Measurements from ENCODE around the gene IGHMBP2.

DNA sequence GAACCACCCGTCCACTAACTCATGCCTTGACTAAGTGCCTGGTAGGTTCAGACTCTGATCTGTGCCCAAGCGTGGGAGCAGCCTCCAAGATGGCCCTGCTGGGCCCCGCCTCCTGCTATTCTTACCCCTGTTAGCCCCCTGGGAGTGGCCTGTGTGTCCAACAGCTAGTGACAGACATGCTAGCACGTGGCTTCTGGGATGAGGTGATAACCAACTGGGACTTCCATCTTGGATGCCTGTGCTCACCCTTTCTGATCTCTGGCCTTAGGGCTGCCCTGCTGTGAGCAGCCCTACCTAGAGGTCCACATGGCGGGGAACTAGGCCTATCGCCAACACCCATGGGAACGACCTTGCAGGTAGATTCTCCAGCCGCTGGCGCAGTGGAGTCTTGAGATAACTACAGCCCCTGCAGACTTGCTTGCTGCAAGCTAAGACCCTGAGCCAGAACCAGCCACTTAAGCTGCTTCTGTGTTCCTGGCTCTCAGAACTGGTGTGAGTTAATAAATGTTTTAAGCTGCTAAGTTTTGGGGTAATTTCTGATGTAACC is 2.8 kb upstream of the IGHMBP2 start:
- TF ChIP-seq, protein P1, sequence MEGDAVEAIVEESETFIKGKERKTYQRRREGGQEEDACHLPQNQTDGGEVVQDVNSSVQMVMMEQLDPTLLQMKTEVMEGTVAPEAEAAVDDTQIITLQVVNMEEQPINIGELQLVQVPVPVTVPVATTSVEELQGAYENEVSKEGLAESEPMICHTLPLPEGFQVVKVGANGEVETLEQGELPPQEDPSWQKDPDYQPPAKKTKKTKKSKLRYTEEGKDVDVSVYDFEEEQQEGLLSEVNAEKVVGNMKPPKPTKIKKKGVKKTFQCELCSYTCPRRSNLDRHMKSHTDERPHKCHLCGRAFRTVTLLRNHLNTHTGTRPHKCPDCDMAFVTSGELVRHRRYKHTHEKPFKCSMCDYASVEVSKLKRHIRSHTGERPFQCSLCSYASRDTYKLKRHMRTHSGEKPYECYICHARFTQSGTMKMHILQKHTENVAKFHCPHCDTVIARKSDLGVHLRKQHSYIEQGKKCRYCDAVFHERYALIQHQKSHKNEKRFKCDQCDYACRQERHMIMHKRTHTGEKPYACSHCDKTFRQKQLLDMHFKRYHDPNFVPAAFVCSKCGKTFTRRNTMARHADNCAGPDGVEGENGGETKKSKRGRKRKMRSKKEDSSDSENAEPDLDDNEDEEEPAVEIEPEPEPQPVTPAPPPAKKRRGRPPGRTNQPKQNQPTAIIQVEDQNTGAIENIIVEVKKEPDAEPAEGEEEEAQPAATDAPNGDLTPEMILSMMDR (IDR thresholded peaks at IDR 0.05 in 2 of 3, conservative IDR thresholded peaks at IDR 0.05 in 1 of 3; ENCODE audit: borderline replicate concordance in 1 of 3, insufficient read depth in 1 of 3, low read depth in 2 of 3, low read length in 2 of 3), result no peak
- TF ChIP-seq ELF1 (IDR thresholded peaks at IDR 0.05; ENCODE audit: borderline replicate concordance, low read depth) (no peak), CBX3 (IDR thresholded peaks at IDR 0.05; ENCODE audit: low read depth) (no peak), POLR2AphosphoS5 (IDR thresholded peaks at IDR 0.05; ENCODE audit: low read depth, low read length) (no peak), POLR2A (IDR thresholded peaks at IDR 0.05; ENCODE audit: borderline replicate concordance, extremely low read depth, insufficient read depth, insufficient read length) (no peak), YY1 (IDR thresholded peaks at IDR 0.05; ENCODE audit: extremely low read depth, insufficient replicate concordance, low read depth, low read length) (no peak), ZFX (IDR thresholded peaks at IDR 0.05) (no peak), EZH2phosphoT487 (IDR thresholded peaks at IDR 0.05; ENCODE audit: borderline replicate concordance) (no peak), CEBPB (IDR thresholded peaks at IDR 0.05; ENCODE audit: low read depth) (no peak)

Measured in HCT116 (cell line).